HCT116 (cell line): Measurements from ENCODE around the gene METTL15. TPM values are rescaled to one million over a fixed set of nuclear protein-coding genes. Genes with fewer than 3 reads are reported as not detected.
"Not testable (repeated sequence)": the region's sequence is repeated elsewhere in the genome, so short reads cannot be mapped to it uniquely, and the experiment has no call there.

Experiments
- ATAC-seq: fragments of 200-7000 bp; cut with Tn5 transposase; 2 replicates; pipeline ENCODE4 v1.9.1; 2020; ENCODE audit warnings: mild to moderate bottlenecking, moderate library complexity
- BruUV-seq: library from RNA; stranded (reverse); fragments of 400-500 nt; replicated peaks from 2 replicates; lab custom pipeline; 2021; lab: Mats Ljungman, UMichigan
- CTCF ChIA-PET: fragments of 300-600 bp; sonication (Branson Sonifier 250); formaldehyde crosslinking; loops from one replicate; lab custom pipeline; 2021; ENCODE audit warnings: antibody characterized with exemption; lab: Charles Lee
- POLR2A ChIA-PET: fragments of 300-600, 350-600 bp; sonication (Branson Sonifier 250); formaldehyde crosslinking; loops from one replicate; lab custom pipeline; 2021; ENCODE audit warnings: antibody characterized with exemption; lab: Charles Lee
- RAD21 ChIA-PET, 2 experiments: fragments of 300-600 bp; sonication (Branson Sonifier 250); formaldehyde crosslinking; loops; one replicate each; lab custom pipeline; 2023; ENCODE audit warnings: low total read pairs in 2 of 2; ENCODE audit not compliant: uncharacterized antibody in 2 of 2, unreplicated experiment in 2 of 2, low non-redundant PET in 1 of 2; lab: Charles Lee
- DNase-seq: peaks from one replicate; pipeline ENCODE4 v3.0.0-alpha.2; 2010; ENCODE audit warnings: low read depth, low spot score
- H2AFZ ChIP-seq: fragments of 200-600 bp; shearing (Covaris generic), sonication (generic); 2 replicates; pipeline ENCODE4 v1.6.1; 2017; ENCODE audit warnings: low read depth, mixed run types, mixed read lengths, antibody characterized with exemption, low read length; ENCODE audit not compliant: poor library complexity, severe bottlenecking
- H3K27ac ChIP-seq: 2 replicates; pipeline ENCODE4 v1.5.1; 2012; ENCODE audit warnings: low read depth, low read length
- H3K27me3 ChIP-seq: fragments of 200-600 bp; sonication (generic); 2 replicates; pipeline ENCODE4 v1.6.1; 2016; ENCODE audit warnings: mixed run types, low read length, mixed read lengths; ENCODE audit not compliant: insufficient read depth
- H3K36me3 ChIP-seq, 2 experiments: fragments of 200-500 bp in 1 of 2; fragments of 200-600 bp in 1 of 2; sonication (Bioruptor generic) in 1 of 2; sonication (generic) in 1 of 2; 2 replicates each; pipeline versions ENCODE4 v1.5.1 to v1.6.1; 2014 to 2016; ENCODE audit warnings: low read length in 2 of 2, inconsistent platforms in 1 of 2, mixed read lengths in 1 of 2, mixed run types in 1 of 2; ENCODE audit not compliant: insufficient read depth in 2 of 2, control insufficient read depth in 1 of 2
- H3K4me1 ChIP-seq, 2 experiments: fragments of 200-600 bp in 1 of 2; sonication (generic) in 1 of 2; 2 replicates each; pipeline versions ENCODE4 v1.5.1 to v1.6.1; 2012 to 2017; ENCODE audit warnings: low read length in 2 of 2, inconsistent platforms in 1 of 2, mild to moderate bottlenecking in 1 of 2, mixed read lengths in 1 of 2, mixed run types in 1 of 2, moderate library complexity in 1 of 2; ENCODE audit not compliant: insufficient read depth in 2 of 2, control insufficient read depth in 1 of 2
- H3K4me2 ChIP-seq: fragments of 200-600 bp; sonication (generic); 2 replicates; pipeline ENCODE4 v1.6.1; 2017; ENCODE audit warnings: mixed run types, low read length, mixed read lengths
- H3K4me3 ChIP-seq, 2 experiments: fragments of 200-600 bp in 1 of 2; sonication (generic) in 1 of 2; replicated peaks in 1 of 2; 2 replicates each; pipeline ENCODE4 v1.5.1; 2011 to 2016; ENCODE audit warnings: low read length in 2 of 2, control low read depth in 1 of 2, low read depth in 1 of 2, mild to moderate bottlenecking in 1 of 2, mixed read lengths in 1 of 2, mixed run types in 1 of 2
- H3K79me2 ChIP-seq: fragments of 200-600 bp; sonication (generic); 2 replicates; pipeline ENCODE4 v1.6.1; 2017; ENCODE audit warnings: mild to moderate bottlenecking, mixed run types, low read length, moderate library complexity, mixed read lengths; ENCODE audit not compliant: insufficient read depth
- H3K9ac ChIP-seq: fragments of 200-600 bp; sonication (generic); 2 replicates; pipeline ENCODE4 v1.6.1; 2016; ENCODE audit warnings: low read length, mixed read lengths
- H3K9me2 ChIP-seq: fragments of 200-600 bp; sonication (generic), shearing (Covaris generic); 2 replicates; pipeline ENCODE4 v1.6.1; 2017; ENCODE audit warnings: mixed run types, mild to moderate bottlenecking, moderate library complexity; ENCODE audit not compliant: insufficient read depth
- H3K9me3 ChIP-seq, 2 experiments: fragments of 200-500 bp in 1 of 2; fragments of 200-600 bp in 1 of 2; sonication (Bioruptor generic) in 1 of 2; sonication (generic) in 1 of 2; 2 replicates each; pipeline ENCODE4 v1.6.1; 2014 to 2017; ENCODE audit warnings: low read length in 2 of 2, mixed read lengths in 2 of 2, inconsistent platforms in 1 of 2, low read depth in 1 of 2, mild to moderate bottlenecking in 1 of 2, mixed run types in 1 of 2, moderate library complexity in 1 of 2; ENCODE audit not compliant: control insufficient read depth in 1 of 2, insufficient read depth in 1 of 2
- H4K20me1 ChIP-seq: fragments of 200-600 bp; sonication (generic), shearing (Covaris generic); 2 replicates; pipeline ENCODE4 v1.6.1; 2017; ENCODE audit warnings: mixed run types, mild to moderate bottlenecking, moderate library complexity; ENCODE audit not compliant: insufficient read depth
- EZH2 ChIP-seq: fragments of 200-600 bp; sonication (generic); IDR thresholded peaks from 2 replicates; pipeline ENCODE4 v1.6.1; 2017; ENCODE audit warnings: antibody characterized with exemption, mixed run types
- SIN3A ChIP-seq: IDR thresholded peaks from 2 replicates; pipeline ENCODE4 v1.6.1; 2012; ENCODE audit warnings: low read depth
- TCF7L2 ChIP-seq: IDR thresholded peaks from 2 replicates; pipeline ENCODE4 v1.7.0; 2011; ENCODE audit warnings: borderline replicate concordance, inconsistent platforms; ENCODE audit not compliant: insufficient read depth, insufficient read length; ENCODE audit errors: extremely low read depth
- ZBTB33 ChIP-seq: IDR thresholded peaks from 2 replicates; pipeline ENCODE4 v1.6.1; 2011; ENCODE audit warnings: mild to moderate bottlenecking, low read length, moderate library complexity; ENCODE audit not compliant: insufficient replicate concordance; ENCODE audit errors: extremely low read depth
- ZFX ChIP-seq: fragments of 450-650 bp; IDR thresholded peaks from 2 replicates; pipeline ENCODE4 v1.6.1; 2017
- ZNF274 ChIP-seq: fragments of 200-500 bp; sonication (Bioruptor generic); IDR thresholded peaks from 2 replicates; pipeline ENCODE4 v1.6.1; 2014; ENCODE audit warnings: mild to moderate bottlenecking, low read depth, low read length, inconsistent platforms
- intact Hi-C: fragments of 100-400 bp; cut with micrococcal nuclease; formaldehyde crosslinking; loops from 2 replicates; pipeline ENCODE4 v1.10.0; 2022
- total RNA-seq: library from RNA; stranded (reverse); gene quantifications from one replicate; pipeline ENCODE4 v1.2.1, GENCODE V29; 2021; ENCODE audit not compliant: unreplicated experiment

METTL15 gene
- total RNA-seq, 1 experiment from 2014 or later: 25.3 TPM

DNA sequence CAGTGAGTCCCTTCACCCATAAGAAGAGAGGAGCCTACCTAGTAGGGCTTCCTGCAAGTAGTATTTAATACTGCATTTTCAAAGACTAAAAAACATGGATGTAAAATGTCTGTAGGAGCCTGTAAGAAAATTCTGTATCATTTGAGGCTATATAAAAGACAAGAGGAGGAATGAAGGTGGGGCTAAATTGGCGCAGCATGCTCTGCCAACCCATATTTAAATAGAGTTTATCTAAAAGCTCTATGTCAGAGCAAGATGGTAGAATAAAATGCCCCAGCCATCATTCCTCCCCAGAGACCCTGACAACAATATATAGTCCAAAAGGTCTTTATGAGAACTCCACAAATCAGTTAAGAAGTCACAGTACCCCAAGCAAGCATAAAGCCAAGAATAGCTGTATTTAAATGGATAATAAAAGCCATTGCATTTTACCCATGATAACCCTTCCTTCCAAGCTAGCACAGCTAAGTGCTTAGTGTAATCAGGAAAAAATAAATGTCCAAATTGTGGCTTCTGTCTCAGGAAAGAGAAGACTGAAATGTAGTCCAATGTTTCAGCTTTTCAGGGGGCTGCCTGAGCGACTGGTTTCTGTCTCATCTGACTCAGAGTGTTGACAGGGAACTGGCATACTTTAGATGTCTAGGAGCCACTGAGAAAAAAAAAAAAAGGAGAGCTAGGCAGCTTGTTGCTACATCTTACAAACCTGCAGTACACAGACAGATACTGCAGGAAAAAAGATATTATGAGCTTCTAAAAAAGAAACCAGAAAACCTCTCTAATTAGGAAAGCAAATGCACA, 258.6 kb downstream of the METTL15 start:
- H2AFZ ChIP-seq: no peak overlapping the region
- no peak overlapping the region for H3K4me3 ChIP-seq
- intact Hi-C loops: no loop called here
- H3K9ac ChIP-seq: no peak overlapping the region
- RAD21 ChIA-PET: no interaction called here
- H3K79me2 ChIP-seq: no peaks in the 10 kb centered on the region
- CTCF ChIA-PET: no interaction called here
- peaks cover 0 to 8% of the 10 kb centered on the region in 2 experiments; a peak in 1 of 4 replicates for H3K9me3 ChIP-seq
- POLR2A ChIA-PET: no interaction called here
- no peak overlapping the region for H3K27ac ChIP-seq
- H3K36me3 ChIP-seq: no peaks in the 10 kb centered on the region
- no peaks in the 10 kb centered on the region for H3K27me3 ChIP-seq
- no peak for ATAC-seq
- no peak overlapping the region for H3K4me2 ChIP-seq
- no peak for DNase-seq
- TF ChIP-seq ZBTB33: no peak
- TF ChIP-seq ZNF274: no peak
- TF ChIP-seq EZH2: no peak
- TF ChIP-seq TCF7L2: no peak
- no peak for TF ChIP-seq SIN3A
- TF ChIP-seq ZFX: no peak
- H4K20me1 ChIP-seq: no peaks in the 10 kb centered on the region
- no peaks in the 10 kb centered on the region for H3K9me2 ChIP-seq
- no TSS peak for BruUV-seq
- no peaks in the 10 kb centered on the region for H3K4me1 ChIP-seq

DNA sequence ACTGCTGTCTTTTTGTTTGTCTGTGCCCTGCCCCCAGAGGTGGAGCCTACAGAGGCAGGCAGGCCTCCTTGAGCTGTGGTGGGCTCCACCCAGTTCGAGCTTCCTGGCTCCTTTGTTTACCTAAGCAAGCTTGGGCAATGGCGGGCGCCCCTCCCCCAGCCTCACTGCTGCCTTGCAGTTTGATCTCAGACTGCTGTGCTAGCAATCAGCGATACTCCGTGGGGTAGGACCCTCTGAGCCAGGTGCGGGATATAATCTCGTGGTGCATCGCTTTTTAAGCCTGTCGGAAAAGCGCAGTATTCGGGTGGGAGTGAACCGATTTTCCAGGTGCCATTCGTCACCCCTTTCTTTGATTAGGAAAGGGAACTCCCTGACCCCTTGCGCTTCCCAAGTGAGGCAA, 269.9 kb downstream of the METTL15 start:
- H2AFZ ChIP-seq, H4K20me1 ChIP-seq, H3K4me2 ChIP-seq, H3K4me3 ChIP-seq, H3K9ac ChIP-seq, H3K27ac ChIP-seq, H3K79me2 ChIP-seq, ATAC-seq, BruUV-seq, DNase-seq, POLR2A ChIA-PET, H3K9me3 ChIP-seq, intact Hi-C loops, RAD21 ChIA-PET, H3K9me2 ChIP-seq, H3K27me3 ChIP-seq, H3K36me3 ChIP-seq, CTCF ChIA-PET, H3K4me1 ChIP-seq: not testable (repeated sequence)

Other genes starting within 250 kb of the METTL15 start
- 50.7 TPM for gene KIF18A, start 232 bp upstream of the METTL15 start, total RNA-seq